ENCODE results near the gene ATG7. TPM values are rescaled to one million over a fixed set of nuclear protein-coding genes. Genes with fewer than 3 reads are reported as not detected.
"Not testable (repeated sequence)": the region's sequence is repeated elsewhere in the genome, so short reads cannot be mapped to it uniquely, and the experiment has no call there.

The ATG7 gene
- total RNA-seq, 1 donor from 2014 or later, result 41.9 TPM

DNA sequence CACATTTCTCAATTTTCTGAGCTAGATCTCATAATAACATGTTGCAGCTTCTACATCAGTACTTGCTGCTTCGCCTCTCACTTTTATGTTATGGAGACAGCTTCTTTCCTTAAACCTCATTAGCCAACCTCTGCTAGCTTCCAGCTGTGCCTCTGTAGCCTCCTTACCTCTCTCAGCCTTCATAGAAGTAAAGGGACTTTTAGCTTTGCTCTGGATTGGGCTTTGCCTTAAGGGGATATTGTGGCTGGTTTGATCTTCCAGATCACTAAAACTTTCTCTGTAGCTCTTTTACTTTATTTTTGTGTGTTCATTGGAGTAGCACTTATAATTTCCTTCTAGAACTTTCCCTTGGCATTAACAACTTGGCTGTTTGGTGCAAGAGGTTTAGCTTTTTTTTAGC, 150.1 kb downstream of the ATG7 start:
- intact Hi-C loops (cut with micrococcal nuclease), result no loop called here

GRCh38 chr3:11423868-11424267, 151.7 kb downstream of the ATG7 start:
- intact Hi-C loops (cut with micrococcal nuclease), result no loop called here

DNA sequence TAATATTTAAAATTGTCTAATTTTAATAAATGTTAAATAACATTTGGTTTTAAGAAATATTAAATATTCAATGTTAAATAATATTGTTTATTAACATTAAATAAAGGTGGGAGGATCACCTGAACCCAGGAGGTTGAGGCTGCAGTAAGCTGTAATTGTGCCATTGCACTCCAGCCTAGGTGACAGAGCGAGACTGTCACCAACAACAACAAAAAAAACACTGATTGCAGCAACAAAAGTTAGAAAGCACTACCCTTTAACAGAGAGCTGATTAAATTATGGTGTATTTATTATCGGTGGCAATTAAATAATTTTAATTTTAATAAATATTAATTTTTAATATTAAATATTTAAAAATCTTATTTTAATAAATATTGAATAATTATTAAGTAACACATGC, 152.1 kb downstream of the ATG7 start:
- intact Hi-C loops (cut with micrococcal nuclease), result no loop called here

DNA sequence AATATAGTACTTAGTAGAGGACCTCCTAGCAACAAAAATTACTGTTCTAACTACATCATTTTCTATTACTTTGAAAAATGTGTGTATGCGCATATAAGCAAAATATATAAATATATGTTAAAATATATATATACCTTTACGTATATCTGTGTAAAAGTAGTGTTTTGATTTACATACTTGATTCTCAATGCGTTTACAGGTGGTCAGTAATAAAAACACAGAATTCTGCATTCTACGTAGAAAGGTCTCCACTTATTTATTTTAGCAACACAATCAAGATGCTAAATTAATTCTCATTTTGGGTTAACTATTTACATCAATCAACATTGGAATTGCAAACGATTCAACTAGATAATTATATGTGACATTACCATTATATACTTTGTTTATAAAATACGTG, 158.0 kb downstream of the ATG7 start:
- intact Hi-C loops (cut with micrococcal nuclease), result no loop called here

DNA sequence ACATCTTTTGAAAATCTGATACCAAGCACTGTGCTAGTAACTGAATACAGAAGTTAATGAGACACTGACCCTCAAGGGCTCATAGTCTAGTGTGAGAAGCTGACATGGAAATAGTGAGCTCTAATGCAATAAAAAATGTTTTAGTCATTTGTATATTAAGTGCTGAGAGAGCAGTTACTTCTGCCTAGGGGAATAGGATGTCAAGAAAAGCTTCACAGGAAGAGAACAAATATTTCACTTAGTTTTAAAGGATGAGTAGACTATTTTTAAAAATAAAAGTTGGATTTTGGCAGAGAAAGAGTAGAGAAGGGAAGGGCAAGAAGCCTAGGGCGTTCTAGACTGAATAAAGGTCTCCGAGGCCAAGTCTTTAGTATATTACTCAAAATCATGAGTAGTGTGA, 158.4 kb downstream of the ATG7 start:
- intact Hi-C loops (cut with micrococcal nuclease), result no loop called here

GRCh38 chr3:11431319-11431718, 159.1 kb downstream of the ATG7 start:
- intact Hi-C loops (cut with micrococcal nuclease), result no loop called here

DNA sequence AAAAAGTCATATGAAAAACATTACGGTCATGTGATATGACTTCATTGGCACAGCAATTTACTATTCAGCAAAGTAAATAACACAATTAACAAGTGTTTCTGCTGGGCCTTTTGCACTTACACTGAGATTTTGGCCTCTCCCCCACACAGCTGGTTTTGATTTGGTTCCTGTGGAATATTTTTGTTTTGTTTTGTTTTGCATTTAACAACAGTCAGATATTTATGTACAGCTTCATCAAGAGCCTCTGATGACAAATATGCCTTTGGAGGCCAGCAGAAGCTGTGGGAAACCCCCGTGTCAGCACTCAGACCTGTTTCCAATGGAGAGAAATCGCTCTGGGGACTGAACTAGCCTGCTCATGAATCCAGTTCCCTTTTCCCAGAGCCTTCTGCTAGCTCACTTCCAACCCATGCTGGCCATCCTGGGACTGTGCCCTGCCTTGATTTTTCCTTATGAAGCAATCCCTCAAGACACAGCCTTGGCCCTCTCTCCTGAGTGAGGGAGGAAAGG, 161.9 kb downstream of the ATG7 start:
- intact Hi-C loops (cut with micrococcal nuclease), result no loop called here

DNA sequence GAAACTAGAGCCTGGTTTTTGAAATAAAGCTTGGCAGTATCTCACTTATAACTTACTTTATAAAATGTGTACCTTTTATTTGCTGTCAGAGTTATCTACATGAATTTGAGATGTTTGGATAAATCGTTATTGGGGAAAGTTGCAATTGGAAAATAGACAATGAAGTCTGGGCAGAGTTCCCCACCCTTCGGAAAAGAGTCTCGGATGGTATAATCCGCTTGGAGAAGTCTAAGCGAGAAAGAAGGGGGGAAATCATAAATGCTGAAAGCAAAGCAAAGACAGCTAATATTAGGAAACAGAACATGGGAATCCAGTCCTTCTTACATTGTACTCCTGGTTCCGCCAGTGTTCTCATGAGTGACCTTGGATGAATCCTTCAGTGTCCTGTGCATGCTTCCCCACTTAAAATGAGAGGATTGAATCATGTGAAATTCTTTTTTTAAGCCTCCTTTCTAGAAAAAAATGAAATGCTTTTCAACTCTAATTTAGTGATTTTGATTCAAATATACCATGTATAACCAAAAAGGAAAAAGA, 162.4 kb downstream of the ATG7 start:
- intact Hi-C loops (cut with micrococcal nuclease), result no loop called here

GRCh38 chr3:11435440-11436165, 163.4 kb downstream of the ATG7 start:
- intact Hi-C loops (cut with micrococcal nuclease), result no loop called here

GRCh38 chr3:11436775-11437174, 164.6 kb downstream of the ATG7 start:
- intact Hi-C loops (cut with micrococcal nuclease), result no loop called here

DNA sequence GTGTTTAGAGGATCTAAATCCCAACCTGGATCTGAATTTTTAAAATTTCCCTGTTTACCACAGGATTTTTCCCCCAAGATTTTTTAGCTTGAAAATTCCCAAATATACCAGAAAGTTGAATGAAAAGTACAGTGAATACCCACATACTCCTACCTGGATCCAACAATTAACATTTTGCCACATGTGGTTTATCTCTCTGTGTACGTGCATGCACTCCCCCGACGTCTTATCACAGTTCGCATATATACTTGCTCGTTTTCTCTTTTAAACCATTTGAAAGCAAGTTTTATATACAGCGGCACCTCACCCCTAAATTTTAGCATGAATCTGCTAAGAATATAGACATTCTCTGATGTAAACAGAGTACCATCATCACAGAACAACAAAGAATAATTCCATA, 165.3 kb downstream of the ATG7 start:
- intact Hi-C loops (cut with micrococcal nuclease), result no loop called here

DNA sequence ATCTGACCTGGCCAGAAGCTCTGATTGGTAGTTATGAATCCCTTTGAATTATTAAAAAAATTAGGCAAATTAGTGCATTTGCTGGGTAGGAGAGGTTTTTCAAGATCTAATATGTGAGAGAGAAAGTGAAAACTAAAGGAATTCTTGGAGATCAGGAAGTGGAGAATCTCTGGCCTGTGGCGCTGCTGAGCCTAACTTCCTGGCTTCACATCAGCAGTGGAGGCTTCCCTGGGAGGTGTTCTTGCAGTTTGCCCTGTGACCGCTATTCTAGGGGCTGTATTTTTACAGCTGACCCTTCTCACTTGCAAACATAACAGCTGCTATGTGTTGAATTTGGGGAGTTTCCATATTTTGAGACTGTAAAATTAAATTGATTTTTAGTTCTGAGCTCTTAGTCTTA, 166.4 kb downstream of the ATG7 start:
- intact Hi-C loops (cut with micrococcal nuclease), result no loop called here

- intact Hi-C loops (cut with micrococcal nuclease), result not testable (repeated sequence)
These were observed 169.1 kb downstream of the ATG7 start for GRCh38 chr3:11441346-11441745.

DNA sequence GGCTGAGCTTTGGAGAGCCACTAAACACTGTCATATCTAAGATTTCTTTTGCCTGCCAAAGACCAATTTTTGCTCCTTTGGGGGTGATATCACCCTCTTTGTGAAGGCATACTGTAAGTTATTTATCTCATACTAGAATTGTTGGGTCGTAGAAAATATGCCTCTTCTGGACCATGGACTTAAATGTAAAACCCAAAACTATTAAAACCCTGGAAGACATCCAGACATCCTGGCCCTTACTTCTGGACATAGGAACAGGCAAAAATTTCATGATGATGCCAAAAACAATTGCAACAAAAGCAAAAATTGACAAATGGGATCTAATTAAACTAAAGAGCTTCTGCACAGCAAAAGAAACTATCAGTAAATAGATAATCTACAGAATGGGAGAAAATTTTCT, 172.2 kb downstream of the ATG7 start:
- intact Hi-C loops (cut with micrococcal nuclease), result no loop called here

DNA sequence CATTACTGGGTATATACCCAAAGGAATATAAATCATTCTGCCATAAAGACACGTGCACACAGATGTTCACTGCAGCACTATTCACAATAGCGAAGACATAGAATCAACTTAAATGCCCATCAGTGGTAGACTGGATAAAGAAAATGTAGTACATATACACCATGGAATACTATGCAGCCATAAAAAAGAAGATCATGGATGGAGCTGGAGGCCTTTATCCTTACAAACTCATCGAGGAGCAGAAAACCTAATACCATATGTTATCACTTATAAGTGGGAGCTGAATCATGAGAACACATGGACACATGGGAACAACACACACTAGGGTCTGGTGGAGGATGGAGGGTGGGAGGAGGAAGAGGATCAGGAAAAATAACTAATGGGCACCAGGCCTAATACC, 173.0 kb downstream of the ATG7 start:
- intact Hi-C loops (cut with micrococcal nuclease), result not testable (repeated sequence)

DNA sequence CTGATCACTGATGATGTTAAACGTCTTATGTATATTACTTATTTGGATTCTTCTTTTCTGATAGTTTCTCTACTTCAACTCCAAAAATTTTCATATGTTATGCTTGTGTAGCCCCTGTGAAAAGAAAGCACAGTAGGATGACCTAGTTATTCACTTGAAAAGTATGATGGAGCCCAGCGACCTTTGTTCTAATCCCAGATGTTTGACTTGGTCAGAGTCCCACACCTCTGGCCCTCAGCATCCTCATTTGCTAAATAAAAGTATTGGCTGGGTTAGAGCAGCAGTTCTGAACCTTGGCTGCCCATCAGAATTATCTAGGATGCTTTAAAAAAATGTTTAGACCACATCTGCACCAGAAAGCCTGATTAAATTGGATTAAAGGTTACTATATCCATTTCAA, 173.7 kb downstream of the ATG7 start:
- intact Hi-C loops (cut with micrococcal nuclease), result no loop called here

GRCh38 chr3:11447584-11448200, 175.5 kb downstream of the ATG7 start:
- intact Hi-C loops (cut with micrococcal nuclease), result no loop called here

GRCh38 chr3:11450015-11450414, 177.8 kb downstream of the ATG7 start:
- intact Hi-C loops (cut with micrococcal nuclease), result no loop called here

- intact Hi-C loops (cut with micrococcal nuclease), result no loop called here
These were observed 180.1 kb downstream of the ATG7 start for GRCh38 chr3:11452312-11452711.

DNA sequence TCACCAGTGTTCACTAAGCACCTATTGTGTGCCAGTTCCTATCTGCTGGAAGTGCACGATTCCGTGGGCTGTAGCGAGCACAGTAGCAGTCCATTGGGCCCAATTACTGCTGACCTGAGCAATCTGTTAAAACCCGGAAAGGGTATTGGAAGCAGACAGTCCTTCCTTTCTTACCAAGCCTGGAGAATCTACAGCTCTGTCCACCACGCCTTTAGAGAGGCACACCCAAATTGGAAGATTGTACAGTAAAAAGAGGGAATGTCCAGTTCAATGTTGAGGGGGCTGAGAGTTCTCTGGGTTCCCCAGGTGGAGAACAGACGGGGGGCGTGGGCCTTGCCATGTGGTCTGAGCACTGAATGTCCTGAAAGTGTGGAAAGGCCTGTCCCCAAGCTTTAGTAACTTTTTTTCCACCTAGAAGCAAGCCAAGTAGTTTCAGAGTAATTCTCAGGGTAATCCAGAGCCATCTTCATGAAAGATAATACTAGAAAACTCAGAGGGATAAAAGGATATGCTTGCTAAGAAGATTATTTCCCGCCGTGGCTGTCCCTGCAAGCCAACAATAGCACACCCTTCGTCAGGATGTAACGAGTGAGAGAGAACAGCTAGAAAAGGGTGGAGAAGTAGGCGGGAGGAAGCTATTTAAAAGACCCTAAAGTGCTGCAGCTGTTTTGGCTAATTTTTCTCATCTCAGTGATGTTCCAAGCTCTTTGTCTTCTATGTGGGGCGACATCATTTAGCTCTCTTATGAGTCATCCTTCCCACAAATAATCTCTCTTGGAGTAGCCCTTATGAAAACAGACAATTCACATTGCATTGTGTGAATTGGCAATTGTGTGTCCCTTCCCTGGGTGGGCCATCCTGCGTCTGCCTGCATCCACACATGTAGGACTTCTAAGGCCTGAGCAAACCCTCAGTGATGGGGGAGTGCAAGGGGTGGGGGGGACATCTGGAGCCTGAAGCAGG, 181.0 kb downstream of the ATG7 start:
- intact Hi-C loops (cut with micrococcal nuclease), result no loop called here

- intact Hi-C loops (cut with micrococcal nuclease), result no loop called here
These were observed 183.8 kb downstream of the ATG7 start for GRCh38 chr3:11455956-11456355.

DNA sequence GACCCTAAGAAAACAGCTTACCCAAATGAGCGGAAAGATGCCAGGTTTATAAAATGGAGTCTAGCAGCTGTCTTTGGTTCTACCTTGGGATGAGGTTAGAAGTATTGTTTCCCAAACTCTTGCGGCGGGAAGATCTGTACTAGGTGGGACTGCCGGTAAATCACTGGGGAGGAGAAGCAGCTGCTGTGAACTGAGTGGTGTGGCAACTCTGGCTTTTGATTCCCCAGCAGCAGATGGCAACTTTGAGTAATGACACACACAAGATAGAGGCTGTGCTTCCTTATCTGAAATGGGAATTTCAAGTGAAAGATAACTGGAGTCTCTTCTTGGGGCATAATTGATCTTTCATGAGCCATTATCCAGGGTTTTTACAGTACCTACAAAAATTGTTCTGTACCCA, 184.9 kb downstream of the ATG7 start:
- intact Hi-C loops (cut with micrococcal nuclease), result no loop called here
